K562 (cell line): ENCODE data around the gene STIM1. TPM values are rescaled to one million over a fixed set of nuclear protein-coding genes. Genes with fewer than 3 reads are reported as not detected.

ENCODE experiments used
- AFF4 ChIP-seq: sonication (generic); formaldehyde crosslinking; IDR thresholded peaks from 2 replicates; pipeline ENCODE4 v1.8.0; 2023; ENCODE audit warnings: mild to moderate bottlenecking, missing genetic modification reagents
- ARID3A ChIP-seq: IDR thresholded peaks from 2 replicates; pipeline ENCODE4 v1.6.1; 2012; ENCODE audit warnings: low read depth, low read length, improper control_type of control experiment, borderline replicate concordance
- CBFA2T3 ChIP-seq: fragments of 450-650 bp; IDR thresholded peaks from 2 replicates; pipeline ENCODE4 v1.6.1; 2017
- EGR1 ChIP-seq: fragments of 450-650 bp; conservative IDR thresholded peaks from 2 replicates; pipeline ENCODE4 v1.6.1; 2017; ENCODE audit warnings: mild to moderate bottlenecking
- HMGXB4 ChIP-seq: sonication (generic); formaldehyde crosslinking; IDR thresholded peaks from 2 replicates; pipeline ENCODE4 v1.8.1; 2023; ENCODE audit warnings: mild to moderate bottlenecking, missing genetic modification reagents
- KLF1 ChIP-seq: fragments of 450-650 bp; IDR thresholded peaks from 2 replicates; pipeline ENCODE4 v1.6.1; 2016; ENCODE audit warnings: missing genetic modification characterization, missing compliant biosample characterization
- NCOA2 ChIP-seq, 2 experiments: fragments of 450-650 bp; IDR thresholded peaks; 2 replicates each; pipeline ENCODE4 v1.6.1; 2018; ENCODE audit warnings: mild to moderate bottlenecking in 2 of 2, moderate library complexity in 1 of 2; ENCODE audit not compliant: partially characterized antibody in 2 of 2
- NFIX ChIP-seq: fragments of 250-450 bp; sonication (Bioruptor Pico); IDR thresholded peaks from 2 replicates; pipeline ENCODE4 v1.4.0; 2020; ENCODE audit warnings: low read depth, mild to moderate bottlenecking, moderate library complexity
- NR3C1 ChIP-seq: sonication (generic); formaldehyde crosslinking; IDR thresholded peaks from 2 replicates; pipeline ENCODE4 v1.8.1; 2022; ENCODE audit warnings: missing genetic modification reagents
- SMARCB1 ChIP-seq: IDR thresholded peaks from 2 replicates; pipeline ENCODE4 v1.6.1; 2011; ENCODE audit warnings: improper control_type of control experiment, low read depth; ENCODE audit not compliant: insufficient read length
- STAT5A ChIP-seq: IDR thresholded peaks from 2 replicates; pipeline ENCODE4 v1.6.1; 2012; ENCODE audit warnings: low read length, inconsistent platforms, borderline replicate concordance
- ZKSCAN3 ChIP-seq: fragments of 250-450 bp; sonication (Bioruptor Pico); IDR thresholded peaks from 2 replicates; pipeline ENCODE4 v1.4.0; 2020
- ZNF184 ChIP-seq: sonication (generic); formaldehyde crosslinking; IDR thresholded peaks from 2 replicates; pipeline ENCODE4 v1.5.0; 2020; ENCODE audit warnings: missing genetic modification reagents
- ZZZ3 ChIP-seq: fragments of 450-650 bp; IDR thresholded peaks from 2 replicates; pipeline ENCODE4 v1.6.1; 2016; ENCODE audit warnings: antibody characterized with exemption, mild to moderate bottlenecking, moderate library complexity
- polyA plus RNA-seq, 8 experiments: library from polyadenylated mRNA; depleted of rRNA in 4 of 8; stranded (reverse) in 5 of 8; unstranded in 3 of 8; fragments of >200 nt; fragmentation: Nextera tagmentation in 2 of 8; fragmentation: Illumina TruSeq in 1 of 8; extraction: Ambion mirVana in 2 of 8; extraction: Trizol in 1 of 8; gene quantifications; 2 replicates each; pipeline versions ENCODE4 v1.2.1 to v1.2.3, GENCODE V29; 2011 to 2014; ENCODE audit warnings: inconsistent platforms in 1 of 8, missing spikeins in 1 of 8
- total RNA-seq, 7 experiments: library from RNA; depleted of rRNA in 6 of 7; stranded (reverse); fragments of >200 nt in 6 of 7; fragmentation: Illumina TruSeq in 2 of 7; extraction: Trizol in 2 of 7; gene quantifications; 2 replicates each; pipeline versions ENCODE4 v1.2.1 to v1.2.3, GENCODE V29; 2011 to 2021; ENCODE audit warnings: low replicate concordance in 1 of 7
- TF ChIP-seq, protein P1 (sequence below): sonication (generic); formaldehyde crosslinking; IDR thresholded peaks from 2 replicates; pipeline ENCODE4 v1.8.1; 2023; ENCODE audit warnings: mild to moderate bottlenecking, missing genetic modification reagents
- TF ChIP-seq, protein P2 (sequence below): sonication (generic); formaldehyde crosslinking; IDR thresholded peaks from 2 replicates; pipeline ENCODE4 v1.8.0; 2022; ENCODE audit warnings: mild to moderate bottlenecking, missing genetic modification reagents
- TF ChIP-seq, protein P3 (sequence below), 2 experiments: fragments of 450-650 bp in 1 of 2; sonication (generic) in 1 of 2; formaldehyde crosslinking; conservative IDR thresholded peaks; 2 replicates each; pipeline versions ENCODE4 v1.4.0 to v1.8.1; 2020 to 2022; ENCODE audit warnings: mild to moderate bottlenecking in 1 of 2, missing genetic modification reagents in 1 of 2

The STIM1 gene
- total and polyA plus RNA-seq, 9 of the 15 experiments (the other 6 are each of a cell fraction or from before 2014, with no cell fraction given), result 7.7 to 50.5 (median 22.5) TPM

DNA sequence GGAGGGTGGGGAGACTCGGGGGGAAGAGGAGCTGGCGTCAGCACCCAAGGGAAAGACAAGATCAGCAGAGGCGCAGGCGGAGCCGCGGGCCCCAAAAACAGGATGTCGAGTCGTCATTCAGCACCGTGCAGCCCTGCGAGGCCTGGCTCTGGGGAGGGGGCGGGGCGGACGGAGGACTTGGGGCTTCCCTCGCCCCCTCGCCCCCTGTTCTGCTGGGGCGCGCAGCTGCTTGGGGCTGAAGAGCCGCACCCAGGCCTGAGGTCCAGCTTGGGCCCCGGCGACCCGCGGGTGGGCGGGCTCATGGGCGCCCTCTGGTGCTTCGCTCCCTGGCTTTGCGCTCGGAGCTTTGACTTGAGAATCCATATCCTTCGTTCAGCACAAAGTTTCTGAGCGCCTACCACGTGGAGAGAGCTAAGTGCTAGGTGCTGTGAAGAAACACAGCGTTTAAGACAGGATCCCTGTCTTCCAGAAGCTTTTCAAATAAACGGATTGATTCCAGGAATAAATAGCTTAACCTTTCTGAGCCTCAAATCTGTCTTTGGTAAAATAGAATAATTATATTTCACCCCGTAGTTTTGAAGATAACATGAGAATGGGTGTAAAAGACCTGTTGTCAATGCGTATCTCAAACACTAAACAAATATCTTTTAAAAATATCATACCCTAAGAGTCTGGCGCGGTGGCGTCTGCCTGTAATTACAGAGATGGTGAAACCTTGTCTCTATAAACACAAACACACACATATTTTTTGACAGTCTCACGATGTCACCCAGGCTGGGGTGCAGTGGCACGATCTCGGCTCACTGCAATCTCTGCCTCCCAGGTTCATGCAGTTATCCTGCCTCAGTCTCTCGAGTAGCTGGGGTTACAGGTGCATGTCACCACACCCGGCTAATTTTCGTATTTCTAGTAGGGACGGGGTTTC, 13.8 kb upstream of the STIM1 start (continued):
- TF ChIP-seq ARID3A, result no peak
- no peak for TF ChIP-seq KLF1 (tag)
- 0 out of 2 replicates have a peak, but pooled peaks have one; percentile 66 for TF ChIP-seq AFF4
- TF ChIP-seq ZKSCAN3, result no peak
- peak; percentile 79; the same call in 1 of the 2 replicates for TF ChIP-seq HMGXB4 (CRISPR knock-in tag)
- TF ChIP-seq CBFA2T3, result 0 out of 2 replicates have a peak, but pooled peaks have one; percentile 36
- TF ChIP-seq NCOA2 (IDR thresholded peaks at IDR 0.05; ENCODE audit: partially characterized antibody in 2 of 2), result no peak
- TF ChIP-seq, protein P1, sequence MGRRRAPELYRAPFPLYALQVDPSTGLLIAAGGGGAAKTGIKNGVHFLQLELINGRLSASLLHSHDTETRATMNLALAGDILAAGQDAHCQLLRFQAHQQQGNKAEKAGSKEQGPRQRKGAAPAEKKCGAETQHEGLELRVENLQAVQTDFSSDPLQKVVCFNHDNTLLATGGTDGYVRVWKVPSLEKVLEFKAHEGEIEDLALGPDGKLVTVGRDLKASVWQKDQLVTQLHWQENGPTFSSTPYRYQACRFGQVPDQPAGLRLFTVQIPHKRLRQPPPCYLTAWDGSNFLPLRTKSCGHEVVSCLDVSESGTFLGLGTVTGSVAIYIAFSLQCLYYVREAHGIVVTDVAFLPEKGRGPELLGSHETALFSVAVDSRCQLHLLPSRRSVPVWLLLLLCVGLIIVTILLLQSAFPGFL (CRISPR knock-in tag), result no peak
- no peak for TF ChIP-seq ZZZ3
- TF ChIP-seq, protein P2, sequence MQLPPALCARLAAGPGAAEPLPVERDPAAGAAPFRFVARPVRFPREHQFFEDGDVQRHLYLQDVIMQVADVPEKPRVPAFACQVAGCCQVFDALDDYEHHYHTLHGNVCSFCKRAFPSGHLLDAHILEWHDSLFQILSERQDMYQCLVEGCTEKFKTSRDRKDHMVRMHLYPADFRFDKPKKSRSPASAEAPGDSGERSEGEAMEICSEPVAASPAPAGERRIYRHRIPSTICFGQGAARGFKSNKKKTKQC (CRISPR knock-in tag), result peak; percentile 73; the same call in 1 of the 2 replicates
- no peak for TF ChIP-seq ZNF184 (CRISPR knock-in tag)
- no peak for TF ChIP-seq NR3C1 (CRISPR knock-in tag)
- TF ChIP-seq SMARCB1, result no peak
- TF ChIP-seq STAT5A, result no peak
- TF ChIP-seq EGR1, result peak; percentile 84
- TF ChIP-seq NFIX (CRISPR knock-in tag), result no peak
- TF ChIP-seq, protein P3, sequence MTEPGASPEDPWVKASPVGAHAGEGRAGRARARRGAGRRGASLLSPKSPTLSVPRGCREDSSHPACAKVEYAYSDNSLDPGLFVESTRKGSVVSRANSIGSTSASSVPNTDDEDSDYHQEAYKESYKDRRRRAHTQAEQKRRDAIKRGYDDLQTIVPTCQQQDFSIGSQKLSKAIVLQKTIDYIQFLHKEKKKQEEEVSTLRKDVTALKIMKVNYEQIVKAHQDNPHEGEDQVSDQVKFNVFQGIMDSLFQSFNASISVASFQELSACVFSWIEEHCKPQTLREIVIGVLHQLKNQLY (CRISPR knock-in tag; conservative IDR thresholded peaks at IDR 0.05), result no peak
